HG02759 (cell line): ENCODE measurements around the gene ECEL1.
"Not testable (repeated sequence)": the region's sequence is repeated elsewhere in the genome, so short reads cannot be mapped to it uniquely, and the experiment has no call there.

Source experiments
- ATAC-seq: cut with Tn5 transposase; IDR thresholded peaks from one replicate; pipeline ENCODE4 v1.9.1; 2021; ENCODE audit warnings: mild to moderate bottlenecking, moderate library complexity; ENCODE audit not compliant: unreplicated experiment

The ECEL1 gene

DNA sequence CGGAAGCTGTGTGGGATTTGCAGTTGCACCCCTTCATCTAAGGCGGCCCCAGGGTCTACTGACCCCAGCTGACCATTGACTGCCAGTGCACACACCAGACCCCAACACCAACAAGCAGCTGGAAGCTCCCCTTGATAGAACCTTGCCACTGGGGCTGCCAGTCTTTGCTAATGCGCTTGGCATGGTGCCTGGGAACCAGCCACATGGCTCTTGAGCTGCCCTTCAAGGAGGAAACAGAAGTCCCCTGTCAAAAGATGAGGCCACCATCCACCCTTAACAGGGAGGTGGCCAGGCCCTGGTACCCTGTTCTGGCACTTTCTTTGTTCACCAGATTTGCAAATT lies 23.1 kb downstream of the ECEL1 start:
- ATAC-seq, result no peak

DNA sequence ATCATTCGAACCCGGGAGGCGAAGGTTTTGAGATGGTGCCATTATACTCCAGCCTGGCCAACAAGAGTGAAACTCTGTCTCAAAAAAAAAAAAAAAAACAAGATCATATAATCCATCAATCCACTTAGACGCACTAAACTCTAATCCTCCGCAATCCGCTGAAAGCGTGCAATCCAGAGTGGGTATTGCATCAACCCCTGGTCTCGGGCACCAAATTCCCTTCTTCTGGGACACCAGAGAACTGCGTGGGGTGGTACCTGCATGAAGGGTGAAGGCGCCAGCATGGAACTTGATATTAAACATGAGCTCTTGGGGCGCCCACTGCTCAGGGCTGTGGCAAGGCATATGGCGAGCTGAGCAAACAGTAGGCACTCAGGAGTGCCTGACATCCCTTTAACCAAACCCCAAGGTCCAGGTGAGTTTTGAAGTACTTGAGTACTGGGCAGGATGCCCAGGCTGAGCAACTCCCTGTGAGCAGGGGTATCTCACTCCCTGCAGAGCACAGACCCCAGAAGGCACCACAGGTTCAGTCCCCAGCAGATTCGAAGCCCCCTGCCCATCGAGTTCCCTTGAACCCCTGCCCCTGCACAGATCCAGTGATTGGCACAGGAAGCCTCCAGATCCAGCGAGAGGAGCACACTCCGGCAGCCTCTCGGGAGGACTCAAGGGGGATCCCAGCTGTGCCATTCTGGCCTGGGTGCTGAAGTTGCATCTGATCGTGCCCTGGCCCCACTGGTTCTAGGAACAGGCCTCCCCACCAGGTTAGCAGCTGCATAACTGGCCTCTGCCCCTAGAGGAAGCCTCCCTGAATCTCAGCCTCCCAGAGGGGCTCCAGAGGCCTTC lies 23.7 kb downstream of the ECEL1 start:
- no peak for ATAC-seq

DNA sequence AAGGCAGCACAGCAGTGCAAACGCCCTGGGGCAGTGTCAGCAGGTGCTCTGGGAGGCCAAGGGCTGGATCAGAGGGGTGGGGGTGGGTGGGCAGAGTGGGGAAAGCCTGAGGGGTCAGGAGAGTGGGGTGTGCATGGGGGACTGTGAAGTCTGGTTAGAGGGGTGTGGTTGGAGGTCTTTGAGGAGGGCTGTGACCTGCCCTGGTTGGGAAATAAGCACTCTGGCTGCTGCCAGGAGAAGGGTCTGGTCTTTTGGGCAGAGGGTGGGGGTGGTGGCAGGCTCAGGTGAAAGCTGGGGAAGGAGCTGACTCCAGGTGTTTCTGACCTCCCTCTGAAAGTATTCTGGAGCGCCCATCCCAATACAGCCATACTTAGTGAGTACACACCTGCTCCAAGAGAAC lies 27.5 kb downstream of the ECEL1 start:
- ATAC-seq, result no peak

DNA sequence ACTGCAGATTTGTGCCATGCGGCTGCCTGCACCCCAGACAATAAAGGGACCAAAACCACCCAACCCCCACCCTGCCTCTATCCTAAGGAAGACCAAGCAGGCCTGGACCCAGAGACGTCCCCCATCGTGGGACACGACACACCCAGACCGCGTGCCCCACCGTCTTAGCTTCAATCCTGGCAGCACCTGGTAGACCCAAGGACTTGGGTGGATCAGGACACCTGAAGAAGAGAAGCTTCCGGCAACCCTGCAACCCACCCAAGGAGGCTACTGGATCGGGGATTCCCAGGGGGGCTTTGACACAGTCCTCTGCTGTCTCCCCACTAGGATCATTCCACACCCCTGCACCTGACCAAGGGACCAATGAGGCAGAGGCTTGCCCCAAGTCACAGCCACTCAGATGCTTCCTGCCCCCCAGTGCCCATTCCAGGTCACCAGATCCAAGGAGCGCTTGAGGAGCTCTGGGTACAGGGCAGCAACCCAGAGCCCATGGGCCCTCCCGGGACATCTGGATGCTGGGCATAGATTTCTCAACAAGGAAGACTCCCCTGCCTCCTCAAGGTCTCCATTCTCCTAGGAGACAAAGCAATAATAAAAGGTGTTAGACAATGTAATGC lies 28.1 kb downstream of the ECEL1 start:
- ATAC-seq, result no peak

DNA sequence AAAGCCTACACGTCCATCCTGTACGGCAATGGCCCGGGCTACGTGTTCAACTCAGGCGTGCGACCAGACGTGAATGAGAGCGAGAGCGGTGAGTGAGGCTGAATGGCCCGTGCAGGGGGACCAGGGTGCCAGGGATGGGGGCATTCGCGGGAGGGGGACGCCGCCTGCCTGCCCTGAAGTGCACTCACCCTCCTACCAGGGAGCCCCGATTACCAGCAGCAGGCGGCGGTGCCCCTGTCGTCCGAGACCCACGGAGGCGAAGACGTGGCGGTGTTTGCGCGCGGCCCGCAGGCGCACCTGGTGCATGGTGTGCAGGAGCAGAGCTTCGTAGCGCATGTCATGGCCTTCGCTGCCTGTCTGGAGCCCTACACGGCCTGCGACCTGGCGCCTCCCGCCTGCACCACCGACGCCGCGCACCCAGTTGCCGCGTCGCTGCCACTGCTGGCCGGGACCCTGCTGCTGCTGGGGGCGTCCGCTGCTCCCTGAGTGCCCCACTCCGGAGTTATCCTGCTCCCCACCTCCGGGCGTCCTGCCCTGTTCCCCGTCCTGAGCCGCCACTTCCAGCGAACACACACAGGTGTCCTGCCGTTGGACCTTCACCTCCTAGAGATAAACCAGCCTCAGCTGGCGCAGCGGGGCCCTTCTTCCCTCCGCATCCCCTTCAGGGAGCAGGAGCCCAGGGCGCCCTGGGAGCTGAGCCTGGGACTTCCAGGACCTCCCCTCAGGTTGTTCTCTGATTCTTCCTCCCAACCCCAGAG lies 28.8 kb downstream of the ECEL1 start:
- no peak for ATAC-seq

DNA sequence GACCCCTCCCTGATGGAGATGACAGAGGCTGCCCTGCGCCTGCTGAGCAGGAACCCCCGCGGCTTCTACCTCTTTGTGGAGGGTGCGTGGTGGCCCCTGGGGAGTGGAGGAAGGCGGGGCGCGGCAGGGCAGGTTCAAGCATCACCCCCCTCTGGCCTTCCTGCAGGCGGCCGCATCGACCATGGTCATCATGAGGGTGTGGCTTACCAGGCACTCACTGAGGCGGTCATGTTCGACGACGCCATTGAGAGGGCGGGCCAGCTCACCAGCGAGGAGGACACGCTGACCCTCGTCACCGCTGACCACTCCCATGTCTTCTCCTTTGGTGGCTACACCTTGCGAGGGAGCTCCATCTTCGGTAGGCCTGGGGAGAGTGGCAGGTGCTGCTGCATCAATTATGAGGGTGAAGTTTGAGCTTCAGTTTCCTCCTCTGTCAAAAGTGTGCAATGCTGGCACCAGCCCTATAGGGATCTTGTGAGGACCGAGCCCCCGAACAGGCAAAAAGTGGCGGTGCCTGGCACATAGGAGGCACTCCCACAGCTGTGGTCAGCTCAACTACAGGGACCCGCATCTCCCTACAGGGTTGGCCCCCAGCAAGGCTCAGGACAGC lies 29.5 kb downstream of the ECEL1 start:
- no peak for ATAC-seq

DNA sequence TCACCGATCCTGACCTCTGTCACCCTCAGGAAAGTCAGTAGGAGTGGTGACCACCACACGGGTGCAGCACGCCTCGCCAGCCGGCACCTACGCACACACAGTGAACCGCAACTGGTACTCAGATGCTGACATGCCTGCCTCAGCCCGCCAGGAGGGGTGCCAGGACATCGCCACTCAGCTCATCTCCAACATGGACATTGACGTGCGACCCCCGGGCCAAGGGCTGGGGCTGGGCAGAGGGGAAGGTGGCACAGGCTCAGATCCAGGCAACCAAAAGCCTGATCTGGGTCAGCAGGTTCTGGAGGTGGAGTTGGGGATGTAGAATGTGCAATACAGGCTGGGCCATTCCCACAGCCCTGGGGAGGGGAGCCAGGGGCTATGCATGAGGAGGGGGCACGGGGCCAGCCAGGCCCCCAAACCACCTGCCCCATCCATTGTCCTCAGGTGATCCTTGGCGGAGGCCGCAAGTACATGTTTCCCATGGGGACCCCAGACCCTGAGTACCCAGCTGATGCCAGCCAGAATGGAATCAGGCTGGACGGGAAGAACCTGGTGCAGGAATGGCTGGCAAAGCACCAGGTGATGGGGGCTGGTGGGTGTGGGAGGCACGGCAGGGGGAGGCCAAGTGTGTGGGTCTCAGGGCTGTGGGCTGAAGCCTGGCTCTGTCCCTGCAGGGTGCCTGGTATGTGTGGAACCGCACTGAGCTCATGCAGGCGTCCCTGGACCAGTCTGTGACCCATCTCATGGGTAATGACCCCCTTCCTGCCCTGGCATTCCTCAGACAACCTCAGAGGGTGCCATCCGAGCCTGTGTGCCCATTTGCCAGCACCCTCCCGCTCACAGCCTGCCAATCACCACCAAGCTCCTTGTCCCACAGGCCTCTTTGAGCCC lies 30.3 kb downstream of the ECEL1 start:
- ATAC-seq, result no peak

DNA sequence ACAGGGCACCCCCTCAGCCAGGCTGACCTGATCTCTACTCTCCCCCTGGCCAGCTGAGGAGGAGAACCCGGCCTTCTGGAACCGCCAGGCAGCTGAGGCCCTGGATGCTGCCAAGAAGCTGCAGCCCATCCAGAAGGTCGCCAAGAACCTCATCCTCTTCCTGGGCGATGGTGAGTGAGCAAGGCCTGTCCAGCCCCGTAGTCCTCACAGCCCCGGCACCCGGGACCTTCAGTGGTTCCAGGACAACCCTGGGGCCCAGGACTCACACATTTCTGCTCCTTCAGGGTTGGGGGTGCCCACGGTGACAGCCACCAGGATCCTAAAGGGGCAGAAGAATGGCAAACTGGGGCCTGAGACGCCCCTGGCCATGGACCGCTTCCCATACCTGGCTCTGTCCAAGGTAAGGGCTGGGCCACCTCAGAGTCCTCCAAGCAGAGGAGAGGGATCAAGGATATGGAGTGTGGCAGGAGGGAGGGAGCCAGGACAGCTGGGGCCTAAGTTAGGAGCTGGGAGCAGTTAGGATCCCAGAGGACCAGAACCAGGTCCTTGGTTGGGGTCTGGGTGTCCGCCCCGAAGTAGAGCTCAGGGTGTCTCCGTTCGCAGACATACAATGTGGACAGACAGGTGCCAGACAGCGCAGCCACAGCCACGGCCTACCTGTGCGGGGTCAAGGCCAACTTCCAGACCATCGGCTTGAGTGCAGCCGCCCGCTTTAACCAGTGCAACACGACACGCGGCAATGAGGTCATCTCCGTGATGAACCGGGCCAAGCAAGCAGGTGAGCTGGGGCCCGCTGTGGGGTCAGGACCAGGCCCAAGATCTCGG lies 31.1 kb downstream of the ECEL1 start:
- ATAC-seq, result no peak

DNA sequence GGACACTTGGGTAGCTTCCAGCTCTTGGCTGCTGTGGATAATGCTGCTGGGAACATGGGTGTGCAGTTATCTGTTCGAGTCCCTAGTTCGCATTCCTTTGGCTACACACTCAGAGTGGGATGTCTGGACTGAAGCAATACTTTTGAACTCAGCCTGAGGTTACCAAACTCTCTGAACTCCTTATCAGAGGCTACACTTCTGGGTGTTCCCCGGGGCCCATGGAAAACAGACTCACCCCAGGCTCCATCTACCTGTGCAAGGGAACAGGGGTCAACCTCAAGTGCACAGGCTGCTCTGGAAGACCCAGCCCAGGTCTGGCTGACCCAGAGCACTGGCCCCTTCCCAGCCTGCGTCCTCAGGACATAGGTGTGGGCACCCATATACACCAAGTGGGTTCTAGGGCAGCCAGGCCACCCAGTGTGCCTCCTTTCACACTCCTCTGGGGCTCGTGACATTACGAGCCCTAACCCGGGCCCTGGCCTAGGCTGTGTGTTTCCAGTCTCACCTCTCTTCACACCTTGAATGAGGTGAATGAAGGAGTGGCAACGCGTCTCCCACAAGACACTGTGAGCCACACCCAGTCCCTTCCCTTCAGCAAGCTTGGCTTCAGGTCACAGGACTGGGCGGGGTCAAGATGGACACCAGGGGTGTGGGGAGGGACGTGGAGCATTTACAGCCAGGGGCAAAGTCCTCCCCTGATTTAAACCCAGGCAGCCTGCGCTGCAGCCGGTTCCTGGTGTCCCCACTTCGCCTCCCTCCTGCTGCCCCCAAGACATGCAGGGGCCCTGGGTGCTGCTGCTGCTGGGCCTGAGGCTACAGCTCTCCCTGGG lies 32.0 kb downstream of the ECEL1 start, which contains the start of gene ALPI:
TSS of gene ALPI (plus strand) at position 728 of the 830 bp plus-strand sequence. CDS start at position 775, 47 bp downstream.
- ATAC-seq, result no peak

DNA sequence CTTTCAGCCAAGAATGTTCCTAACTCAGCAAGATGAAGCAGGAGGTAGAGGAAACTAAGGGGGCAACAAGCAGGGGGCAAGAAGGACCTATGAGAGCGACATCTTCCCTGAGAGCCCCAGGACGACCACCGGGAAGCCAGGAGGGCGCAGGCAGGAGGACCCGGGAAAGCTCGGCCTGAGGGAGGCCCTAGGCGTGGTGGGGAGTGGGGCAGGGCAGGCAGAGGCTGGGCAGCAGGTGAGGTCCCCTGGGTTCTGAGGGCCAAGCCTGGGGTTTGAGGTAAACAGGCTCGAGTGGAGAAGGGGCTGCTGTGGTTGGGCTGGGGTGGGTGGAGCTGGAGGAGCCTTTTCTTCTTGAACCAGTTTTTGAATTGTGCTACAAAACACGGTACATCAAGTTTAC lies 33.0 kb downstream of the ECEL1 start:
- no peak for ATAC-seq

DNA sequence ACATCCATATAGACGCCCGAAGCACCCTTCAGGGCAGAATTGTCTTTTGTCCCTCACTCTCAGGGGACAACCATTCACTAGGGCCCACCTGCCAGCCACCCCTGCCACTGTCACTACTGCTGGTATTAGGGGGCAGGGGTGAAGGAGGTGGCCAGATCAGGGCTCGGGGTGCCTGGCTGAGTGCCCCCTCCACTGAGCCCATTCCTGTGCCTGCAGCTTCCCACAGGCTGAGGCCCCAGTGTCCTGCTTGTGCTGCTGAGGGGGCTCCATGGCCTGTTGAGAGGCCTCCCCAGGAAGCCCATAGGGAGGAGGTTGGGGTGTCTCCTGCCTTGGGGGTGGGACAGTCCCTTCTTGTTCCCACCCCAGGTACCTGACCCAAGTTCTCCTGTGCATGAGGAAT lies 36.0 kb downstream of the ECEL1 start:
- not testable (repeated sequence) for ATAC-seq

DNA sequence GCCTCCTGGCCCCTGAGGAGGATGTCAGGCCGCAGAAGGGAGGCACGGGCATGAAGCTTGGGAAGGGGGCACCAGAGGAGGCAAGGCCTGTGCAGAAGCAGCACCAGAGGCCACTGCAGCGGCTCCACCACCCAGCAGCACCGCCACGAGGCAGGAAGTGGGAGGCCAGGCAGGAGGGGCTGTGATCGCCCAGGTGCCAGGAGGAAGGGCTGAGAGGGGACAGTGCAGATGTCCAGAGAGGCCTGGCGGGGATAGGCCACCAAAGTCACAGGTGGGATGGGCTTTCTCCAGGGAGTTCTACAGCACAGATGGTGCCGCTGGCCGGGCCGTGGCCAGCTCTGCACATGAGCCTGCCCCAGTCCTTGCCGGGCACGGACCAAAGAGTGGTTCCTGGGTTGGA lies 37.7 kb downstream of the ECEL1 start:
- ATAC-seq, result no peak

DNA sequence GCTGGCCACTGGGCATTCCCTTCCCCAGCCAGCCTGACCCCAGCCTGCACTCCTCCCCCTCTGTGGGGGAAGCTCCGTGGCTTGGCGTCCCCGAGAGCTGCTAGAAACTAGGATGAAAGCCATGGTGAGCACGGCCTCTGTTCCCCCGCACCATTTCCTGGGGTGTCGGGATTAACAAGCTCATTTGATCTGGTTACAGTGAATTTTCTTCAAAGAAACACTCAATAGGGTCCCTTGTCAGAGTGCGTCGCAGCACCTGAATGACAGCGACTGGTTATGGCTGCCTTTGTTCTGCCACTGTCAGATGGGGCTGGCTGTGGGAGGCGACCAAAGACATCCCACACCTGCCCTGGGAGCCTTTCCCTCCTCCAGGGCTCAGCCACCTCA lies 39.3 kb downstream of the ECEL1 start:
- no peak for ATAC-seq

DNA sequence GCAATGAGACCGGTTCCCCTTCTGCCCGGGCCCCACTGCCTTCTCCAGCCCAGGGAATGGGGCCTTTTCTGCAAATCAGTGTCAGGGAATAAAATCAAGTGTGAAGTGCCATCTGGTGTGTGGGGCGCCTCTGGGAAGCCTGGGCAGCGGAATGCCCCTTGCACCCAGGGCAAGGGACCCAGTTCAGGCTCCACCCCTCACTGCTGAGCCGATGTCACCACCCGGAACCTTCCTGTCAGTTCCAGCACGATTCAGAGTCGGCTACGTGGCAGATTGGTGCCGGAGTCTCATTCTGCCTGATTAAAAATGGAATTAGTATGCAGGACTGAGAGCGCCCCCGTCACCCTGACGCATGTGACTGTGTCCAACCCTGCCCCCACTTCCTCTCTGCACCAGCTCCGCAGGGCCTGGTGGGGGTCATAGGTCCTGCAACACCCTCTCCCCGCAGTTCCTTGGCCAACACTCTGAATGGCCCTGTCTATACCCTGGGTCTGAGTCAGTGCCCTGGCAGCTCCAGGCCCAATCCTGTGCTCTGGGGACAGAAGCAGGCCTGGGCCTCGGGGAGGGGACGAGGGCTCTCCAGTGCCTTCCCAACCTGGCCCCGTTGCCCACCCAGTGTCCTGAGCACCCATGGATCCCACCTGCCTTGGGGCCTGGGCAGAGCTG lies 39.9 kb downstream of the ECEL1 start:
- ATAC-seq, result no peak

DNA sequence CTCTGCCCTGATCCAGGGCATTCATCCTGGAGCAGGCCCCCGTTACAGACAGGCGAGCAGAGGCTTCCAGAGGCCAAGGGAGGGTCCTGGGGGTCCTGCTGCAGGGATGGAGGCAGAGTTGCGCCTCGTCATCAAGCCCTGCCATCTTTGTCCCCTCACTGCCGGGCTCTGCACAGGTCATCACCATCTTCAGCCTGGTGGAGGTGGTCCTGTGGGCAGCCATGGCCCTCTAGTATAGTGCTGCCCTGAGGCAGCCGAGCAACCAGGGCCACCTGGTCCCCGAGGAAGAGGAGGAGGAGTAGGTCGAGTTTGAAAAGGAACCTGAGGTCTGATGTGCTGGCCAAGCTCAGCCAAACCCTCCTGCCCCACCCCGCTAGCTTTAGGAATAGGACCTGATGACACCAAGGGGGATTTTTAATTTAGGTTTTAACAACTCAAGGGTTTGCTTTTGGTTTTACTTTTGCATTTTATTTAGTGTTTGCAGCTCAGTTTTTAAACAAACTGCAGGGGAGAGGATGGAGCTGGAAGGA lies 40.5 kb downstream of the ECEL1 start:
- ATAC-seq, result no peak

DNA sequence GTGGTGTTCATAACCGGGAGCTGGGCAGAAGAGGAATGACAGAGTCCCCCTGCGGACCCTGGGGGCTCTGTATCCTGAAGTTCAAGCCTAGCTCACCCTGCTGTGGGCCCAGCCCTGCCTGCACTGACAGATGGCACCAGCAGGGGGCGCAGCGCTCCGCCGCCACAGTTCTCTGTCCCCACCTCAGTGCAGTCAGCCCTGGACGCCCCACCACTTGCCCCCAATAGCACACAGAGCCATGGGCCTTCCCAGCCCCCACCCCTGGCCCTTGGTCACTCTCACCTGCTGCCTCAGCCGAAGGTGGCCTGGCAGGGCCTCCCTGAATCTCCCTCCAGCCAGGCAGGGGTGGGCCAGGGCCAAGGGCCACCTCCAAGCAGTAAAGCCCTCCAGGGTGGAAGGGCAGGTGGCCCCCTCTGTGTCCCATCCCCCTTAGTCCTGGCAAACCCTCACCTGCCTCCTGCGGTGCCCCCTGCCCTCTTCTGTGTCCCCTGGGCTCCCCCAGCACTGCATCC lies 41.3 kb downstream of the ECEL1 start:
- not testable (repeated sequence) for ATAC-seq

DNA sequence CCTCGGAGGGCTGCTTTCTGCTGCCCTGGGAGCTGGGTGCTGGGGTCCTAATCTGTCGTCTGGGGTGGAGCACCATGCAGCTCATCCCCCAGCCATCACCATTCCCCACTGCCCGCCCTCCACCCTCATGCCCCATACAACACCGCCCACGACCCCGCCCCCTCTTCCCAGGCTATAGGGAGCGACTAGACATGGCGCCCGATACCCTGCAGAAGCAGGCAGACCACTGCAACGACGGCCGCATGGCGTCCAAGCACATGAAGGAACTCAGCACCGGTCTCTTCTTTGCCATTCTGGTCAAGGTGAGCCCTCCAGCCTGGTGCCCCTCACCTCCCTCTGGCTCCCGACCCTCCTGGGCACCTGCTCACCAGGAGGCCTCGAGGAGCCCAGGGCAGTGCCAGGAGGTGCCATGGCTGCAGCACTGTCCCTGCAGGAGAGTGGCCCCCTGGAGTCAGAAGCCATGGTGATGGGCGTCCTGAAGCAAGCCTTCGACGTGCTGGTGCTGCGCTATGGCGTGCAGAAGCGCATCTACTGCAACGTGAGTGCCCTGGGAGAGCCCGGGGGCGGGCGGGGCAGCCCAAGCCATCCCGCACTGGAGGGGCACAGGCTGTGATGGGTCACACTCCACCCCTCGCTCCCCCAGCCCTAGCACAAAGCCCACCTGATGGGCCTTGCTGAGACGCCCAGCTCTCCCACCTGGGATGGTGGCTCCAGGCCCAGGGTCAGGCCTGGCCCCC lies 42.3 kb downstream of the ECEL1 start:
- not testable (repeated sequence) for ATAC-seq
